ENCODE data around the gene SERPINE1.

DNA sequence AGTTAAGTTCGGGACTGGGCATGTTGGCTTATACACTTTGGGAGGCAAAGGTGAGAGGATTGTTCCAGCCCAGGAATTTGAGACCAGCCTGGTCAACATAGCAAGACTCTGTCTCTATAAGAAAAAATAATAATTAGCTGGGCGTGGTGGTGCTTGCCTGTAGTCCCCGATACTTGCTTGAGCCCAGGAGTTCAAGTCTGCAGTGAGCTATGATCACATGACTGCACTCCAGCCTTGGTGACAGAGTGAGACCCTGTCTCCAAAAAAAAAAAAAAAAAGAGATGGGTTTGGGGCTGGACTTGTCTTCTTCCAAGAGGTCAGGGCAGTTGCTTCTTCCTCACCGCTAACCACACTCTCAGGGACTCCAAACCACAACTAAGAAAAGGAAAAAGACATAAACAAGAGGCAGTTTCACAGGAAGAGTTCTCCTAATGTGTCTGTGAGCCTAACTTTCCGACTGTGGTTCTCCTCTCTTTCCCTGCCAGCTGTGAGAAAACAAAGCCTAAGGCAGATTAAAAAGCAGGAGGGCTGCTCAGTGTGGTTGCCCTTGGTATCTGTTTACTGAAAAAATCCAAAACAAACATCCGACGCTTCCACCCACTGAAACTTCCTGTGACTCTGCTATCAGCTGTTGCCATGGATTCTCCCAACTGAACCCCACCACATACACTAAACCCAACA lies 2.4 kb upstream of the SERPINE1 start:
- TF ChIP-seq, protein P1, sequence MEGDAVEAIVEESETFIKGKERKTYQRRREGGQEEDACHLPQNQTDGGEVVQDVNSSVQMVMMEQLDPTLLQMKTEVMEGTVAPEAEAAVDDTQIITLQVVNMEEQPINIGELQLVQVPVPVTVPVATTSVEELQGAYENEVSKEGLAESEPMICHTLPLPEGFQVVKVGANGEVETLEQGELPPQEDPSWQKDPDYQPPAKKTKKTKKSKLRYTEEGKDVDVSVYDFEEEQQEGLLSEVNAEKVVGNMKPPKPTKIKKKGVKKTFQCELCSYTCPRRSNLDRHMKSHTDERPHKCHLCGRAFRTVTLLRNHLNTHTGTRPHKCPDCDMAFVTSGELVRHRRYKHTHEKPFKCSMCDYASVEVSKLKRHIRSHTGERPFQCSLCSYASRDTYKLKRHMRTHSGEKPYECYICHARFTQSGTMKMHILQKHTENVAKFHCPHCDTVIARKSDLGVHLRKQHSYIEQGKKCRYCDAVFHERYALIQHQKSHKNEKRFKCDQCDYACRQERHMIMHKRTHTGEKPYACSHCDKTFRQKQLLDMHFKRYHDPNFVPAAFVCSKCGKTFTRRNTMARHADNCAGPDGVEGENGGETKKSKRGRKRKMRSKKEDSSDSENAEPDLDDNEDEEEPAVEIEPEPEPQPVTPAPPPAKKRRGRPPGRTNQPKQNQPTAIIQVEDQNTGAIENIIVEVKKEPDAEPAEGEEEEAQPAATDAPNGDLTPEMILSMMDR (IDR thresholded peaks at IDR 0.05), result no peak
- no peak for TF ChIP-seq POLR2A (IDR thresholded peaks at IDR 0.05)

Data from esophagus squamous epithelium (tissue), 4 donors.